ENCODE data around the gene EPS15.

EPS15 gene

DNA sequence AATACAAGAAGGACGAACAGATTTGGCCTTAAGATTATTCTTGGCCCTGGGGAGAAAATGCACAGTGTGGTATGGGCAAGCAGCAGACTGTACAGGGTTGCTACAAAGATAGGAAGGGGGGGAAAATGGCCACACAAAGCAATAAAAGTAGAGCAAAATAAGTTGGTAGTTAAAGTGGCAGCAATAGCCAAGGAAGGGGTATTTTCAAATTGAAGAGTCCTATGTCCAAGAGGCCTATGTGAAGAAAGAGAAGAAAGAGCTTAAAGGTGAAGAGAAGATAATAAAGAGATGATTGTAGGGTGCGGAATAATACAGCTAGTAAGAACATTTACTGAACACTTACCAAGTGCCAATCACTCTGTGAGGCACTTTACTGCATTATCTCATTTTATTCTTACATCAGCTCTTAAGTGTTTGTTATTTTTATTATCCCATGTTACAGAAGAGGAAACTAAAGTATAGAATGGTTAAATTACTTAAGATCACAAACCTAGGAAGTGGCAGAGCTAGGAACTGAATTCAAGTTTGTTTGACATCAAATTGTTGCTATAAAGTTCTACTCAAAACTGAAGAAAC, 100.6 kb downstream of the EPS15 start:
- H3K79me2 ChIP-seq (ENCODE audit: insufficient read depth, low read length): no peaks in the 10 kb centered on the region
- TF ChIP-seq EZH2phosphoT487 (IDR thresholded peaks at IDR 0.05; ENCODE audit: borderline replicate concordance) (no peak), CTCF (conservative IDR thresholded peaks at IDR 0.05; ENCODE audit: low read length) (no peak)

GRCh38 chr1:51417496-51418383, 101.3 kb downstream of the EPS15 start:
- Histone ChIP-seq H3K9ac (ENCODE audit: low read depth, low read length, poor library complexity, severe bottlenecking) (no peak overlapping the region), H3K9me3 (ENCODE audit: insufficient read depth, low read depth, low read length) (no peaks in the 10 kb centered on the region), H3F3A (ENCODE audit: low read depth) (no peaks in the 10 kb centered on the region), H3K4me1 (ENCODE audit: insufficient read depth, low read length, poor library complexity, severe bottlenecking) (peaks cover 7% of the 10 kb centered on the region), H4K20me1 (ENCODE audit: insufficient read depth, low read length, poor library complexity, severe bottlenecking) (no peaks in the 10 kb centered on the region), H3K9me2 (replicated peaks; ENCODE audit: low read depth, low read length) (no peaks in the 10 kb centered on the region), H3K4me2 (ENCODE audit: low read depth, low read length, poor library complexity, severe bottlenecking) (no peak overlapping the region), H2AFZ (ENCODE audit: low read length) (no peak overlapping the region), H3K27me3 (ENCODE audit: insufficient read depth, low read length, poor library complexity, severe bottlenecking) (no peaks in the 10 kb centered on the region), H3K79me2 (ENCODE audit: insufficient read depth, low read length) (no peaks in the 10 kb centered on the region), H3K36me3 (ENCODE audit: insufficient read depth, low read length) (peaks cover 22% of the 10 kb centered on the region; the same call in 1 of the 2 replicates), H3K4me3 (ENCODE audit: low read length, poor library complexity, severe bottlenecking) (no peak overlapping the region)
- no peak for TF ChIP-seq EZH2phosphoT487 (IDR thresholded peaks at IDR 0.05; ENCODE audit: borderline replicate concordance)
- no peak for TF ChIP-seq CTCF (conservative IDR thresholded peaks at IDR 0.05; ENCODE audit: low read length)

More for the DNA sequence above, 100.6 kb downstream of the EPS15 start:
- Histone ChIP-seq H3K4me2 (ENCODE audit: low read depth, low read length, poor library complexity, severe bottlenecking) (no peak overlapping the region), H3K9me3 (ENCODE audit: insufficient read depth, low read depth, low read length) (no peaks in the 10 kb centered on the region), H2AFZ (ENCODE audit: low read length) (no peak overlapping the region), H3K4me3 (ENCODE audit: low read length, poor library complexity, severe bottlenecking) (no peak overlapping the region), H3K36me3 (ENCODE audit: insufficient read depth, low read length) (peaks cover 24% of the 10 kb centered on the region; the same call in 1 of the 2 replicates), H3K9me2 (replicated peaks; ENCODE audit: low read depth, low read length) (no peaks in the 10 kb centered on the region), H3F3A (ENCODE audit: low read depth) (no peaks in the 10 kb centered on the region), H4K20me1 (ENCODE audit: insufficient read depth, low read length, poor library complexity, severe bottlenecking) (no peaks in the 10 kb centered on the region), H3K4me1 (ENCODE audit: insufficient read depth, low read length, poor library complexity, severe bottlenecking) (peaks cover 9% of the 10 kb centered on the region), H3K9ac (ENCODE audit: low read depth, low read length, poor library complexity, severe bottlenecking) (no peak overlapping the region), H3K27me3 (ENCODE audit: insufficient read depth, low read length, poor library complexity, severe bottlenecking) (no peaks in the 10 kb centered on the region)

DNA sequence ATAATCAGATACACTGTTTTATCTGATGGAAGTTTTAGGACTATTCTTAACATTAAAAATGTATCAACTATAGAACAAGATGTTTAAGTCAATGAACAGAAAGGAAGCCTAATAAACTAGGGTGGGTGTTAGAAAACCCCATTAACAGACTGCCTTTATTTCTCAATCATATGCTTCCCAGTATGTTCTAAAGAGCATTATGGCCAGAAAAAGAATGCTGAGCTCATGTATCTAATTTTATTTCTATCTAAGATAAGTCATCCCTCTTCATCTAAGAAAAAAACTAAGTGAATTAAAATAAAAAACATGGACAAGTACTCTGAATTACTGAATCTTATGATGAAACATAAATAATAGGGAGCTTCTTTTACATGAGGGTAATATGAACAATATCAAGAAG, 102.2 kb downstream of the EPS15 start:
- H3K36me3 ChIP-seq (ENCODE audit: insufficient read depth, low read length): peaks cover 20% of the 10 kb centered on the region; the same call in 1 of the 2 replicates
- H3K9me3 ChIP-seq (ENCODE audit: insufficient read depth, low read depth, low read length): no peaks in the 10 kb centered on the region
- no peaks in the 10 kb centered on the region for H3K9me2 ChIP-seq (replicated peaks; ENCODE audit: low read depth, low read length)
- no peak overlapping the region for H3K9ac ChIP-seq (ENCODE audit: low read depth, low read length, poor library complexity, severe bottlenecking)
- H4K20me1 ChIP-seq (ENCODE audit: insufficient read depth, low read length, poor library complexity, severe bottlenecking): no peaks in the 10 kb centered on the region
- H3K79me2 ChIP-seq (ENCODE audit: insufficient read depth, low read length): no peaks in the 10 kb centered on the region
- H3K4me2 ChIP-seq (ENCODE audit: low read depth, low read length, poor library complexity, severe bottlenecking): no peak overlapping the region
- H3F3A ChIP-seq (ENCODE audit: low read depth): no peaks in the 10 kb centered on the region
- H3K4me3 ChIP-seq (ENCODE audit: low read length, poor library complexity, severe bottlenecking): no peak overlapping the region
- no peak overlapping the region for H2AFZ ChIP-seq (ENCODE audit: low read length)
- peaks cover 7% of the 10 kb centered on the region for H3K4me1 ChIP-seq (ENCODE audit: insufficient read depth, low read length, poor library complexity, severe bottlenecking)
- no peak for TF ChIP-seq EZH2phosphoT487 (IDR thresholded peaks at IDR 0.05; ENCODE audit: borderline replicate concordance)
- TF ChIP-seq CTCF (conservative IDR thresholded peaks at IDR 0.05; ENCODE audit: low read length): no peak
- H3K27me3 ChIP-seq (ENCODE audit: insufficient read depth, low read length, poor library complexity, severe bottlenecking): no peaks in the 10 kb centered on the region

All from Loucy (cell line).